PC-9 (cell line): ENCODE results near the gene BCAR1. TPM values are rescaled to one million over a fixed set of nuclear protein-coding genes. Genes with fewer than 3 reads are reported as not detected.
"Not testable (repeated sequence)": the region's sequence is repeated elsewhere in the genome, so short reads cannot be mapped to it uniquely, and the experiment has no call there.

Experiments
- BruUV-seq: library from RNA; stranded (reverse); fragments of 400-500 nt; replicated peaks from 2 replicates; lab custom pipeline; 2021; lab: Mats Ljungman, UMichigan
- CTCF ChIA-PET: fragments of 300-600 bp; sonication (Branson Sonifier 250); formaldehyde crosslinking; loops from one replicate; lab custom pipeline; 2022; ENCODE audit warnings: antibody characterized with exemption; lab: Charles Lee
- POLR2A ChIA-PET: fragments of 300-600 bp; sonication (Branson Sonifier 250); formaldehyde crosslinking; loops from one replicate; lab custom pipeline; 2022; ENCODE audit warnings: antibody characterized with exemption; ENCODE audit not compliant: unreplicated experiment; lab: Charles Lee
- DNase-seq, 2 experiments: peaks; one replicate each; pipeline versions ENCODE4 v3.0.0 to v3.0.0-alpha.2; 2015 to 2022; ENCODE audit warnings: mixed read lengths in 1 of 2
- H2AFZ ChIP-seq: fragments of 200-600 bp; sonication (generic); 2 replicates; pipeline ENCODE4 v1.8.1; 2017; ENCODE audit warnings: antibody characterized with exemption
- H3F3A ChIP-seq: fragments of 200-600 bp; sonication (generic); 2 replicates; pipeline ENCODE4 v1.8.1; 2017; ENCODE audit warnings: antibody characterized with exemption, mild to moderate bottlenecking, low read depth; ENCODE audit not compliant: insufficient read depth
- H3K27ac ChIP-seq: fragments of 200-600 bp; sonication (generic); 2 replicates; pipeline ENCODE4 v1.6.1; 2016; ENCODE audit warnings: mixed run types
- H3K27me3 ChIP-seq: fragments of 200-600 bp; sonication (generic); 2 replicates; pipeline ENCODE4 v1.6.1; 2016; ENCODE audit warnings: low read depth, mixed run types; ENCODE audit not compliant: insufficient read depth
- H3K36me3 ChIP-seq: fragments of 200-600 bp; sonication (generic); 2 replicates; pipeline ENCODE4 v1.6.1; 2016; ENCODE audit warnings: low read depth, mixed run types
- H3K4me1 ChIP-seq: fragments of 200-600 bp; sonication (generic); replicated peaks from 2 replicates; pipeline ENCODE4 v1.6.1; 2016; ENCODE audit warnings: mixed run types; ENCODE audit not compliant: insufficient read depth
- H3K4me2 ChIP-seq: fragments of 200-600 bp; sonication (generic); 2 replicates; pipeline ENCODE4 v1.6.1; 2017; ENCODE audit warnings: mixed run types
- H3K4me3 ChIP-seq: fragments of 200-600 bp; sonication (generic); 2 replicates; pipeline ENCODE4 v1.6.1; 2016; ENCODE audit warnings: mixed run types
- H3K79me2 ChIP-seq: fragments of 200-600 bp; sonication (generic); 2 replicates; pipeline ENCODE4 v1.6.1; 2017; ENCODE audit warnings: low read depth, mixed run types
- H3K9me2 ChIP-seq: fragments of 200-600 bp; sonication (generic); 2 replicates; pipeline ENCODE4 v1.8.1; 2017; ENCODE audit warnings: mild to moderate bottlenecking; ENCODE audit not compliant: insufficient read depth
- H3K9me3 ChIP-seq: fragments of 200-600 bp; sonication (generic); 2 replicates; pipeline ENCODE4 v1.8.1; 2016; ENCODE audit warnings: low read depth; ENCODE audit not compliant: insufficient read depth
- H4K20me1 ChIP-seq: fragments of 200-600 bp; sonication (generic); 2 replicates; pipeline ENCODE4 v1.8.1; 2017; ENCODE audit not compliant: insufficient read depth
- EZH2 ChIP-seq: fragments of 200-600 bp; sonication (generic); IDR thresholded peaks from 2 replicates; pipeline ENCODE4 v1.8.0; 2017; ENCODE audit warnings: antibody characterized with exemption, low read depth
- intact Hi-C: fragments of 100-400 bp; cut with micrococcal nuclease; formaldehyde crosslinking; loops from one replicate; pipeline ENCODE4 v1.10.0; 2022; ENCODE audit not compliant: unreplicated experiment
- total RNA-seq: library from RNA; stranded (reverse); gene quantifications from 2 replicates; pipeline ENCODE4 v1.2.3, GENCODE V29; 2021
- TF ChIP-seq, protein P1 (sequence below): fragments of 200-600 bp; sonication (generic); conservative IDR thresholded peaks from 2 replicates; pipeline ENCODE4 v1.6.1; 2017; ENCODE audit warnings: mixed run types, antibody characterized with exemption, mild to moderate bottlenecking, moderate library complexity

The BCAR1 gene
- total RNA-seq, 1 experiment from 2014 or later, result 53.9 TPM

DNA sequence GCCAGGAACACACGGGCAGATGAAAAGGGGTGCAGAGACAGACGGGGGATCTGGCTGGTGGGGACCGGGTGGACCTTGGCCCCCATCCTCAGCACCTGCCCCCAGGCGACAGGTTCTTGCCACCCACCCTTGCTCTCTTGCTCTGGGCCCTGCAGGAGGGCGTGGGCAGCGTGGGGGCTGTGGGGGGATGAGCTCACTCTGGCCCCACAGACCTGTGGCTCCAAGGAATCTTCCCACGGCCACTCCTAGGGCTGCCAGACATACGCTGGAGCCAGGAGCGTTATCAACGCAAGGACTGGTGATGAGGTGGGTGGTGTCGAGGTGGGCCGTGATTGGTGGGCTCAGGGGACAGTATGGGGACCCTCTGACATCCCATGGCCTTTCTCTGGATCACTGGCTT lies 26.3 kb downstream of the BCAR1 start:
- Histone ChIP-seq H3K9me2 (no peaks in the 10 kb centered on the region), H3K4me2 (no peak overlapping the region), H3K79me2 (no peaks in the 10 kb centered on the region), H3K4me3 (no peak overlapping the region), H3K27ac (no peak overlapping the region), H4K20me1 (peaks cover 6% of the 10 kb centered on the region; the same call in 1 of the 2 replicates), H3F3A (no peaks in the 10 kb centered on the region), H3K4me1 (no peaks in the 10 kb centered on the region), H3K9me3 (no peaks in the 10 kb centered on the region), H3K27me3 (no peaks in the 10 kb centered on the region), H3K36me3 (no peaks in the 10 kb centered on the region), H2AFZ (no peak overlapping the region)
- DNase-seq, result peak in 1 of 2 experiments; percentile 28
- ChIA-PET CTCF (no interaction called here), POLR2A (no interaction called here)
- intact Hi-C loops, result loop anchor here (2.0 kb wide), 1 partner anchor 18 kb away; the partner anchor contains the start of gene CTRB2
- BruUV-seq, result no TSS peak
- TF ChIP-seq, protein P1, sequence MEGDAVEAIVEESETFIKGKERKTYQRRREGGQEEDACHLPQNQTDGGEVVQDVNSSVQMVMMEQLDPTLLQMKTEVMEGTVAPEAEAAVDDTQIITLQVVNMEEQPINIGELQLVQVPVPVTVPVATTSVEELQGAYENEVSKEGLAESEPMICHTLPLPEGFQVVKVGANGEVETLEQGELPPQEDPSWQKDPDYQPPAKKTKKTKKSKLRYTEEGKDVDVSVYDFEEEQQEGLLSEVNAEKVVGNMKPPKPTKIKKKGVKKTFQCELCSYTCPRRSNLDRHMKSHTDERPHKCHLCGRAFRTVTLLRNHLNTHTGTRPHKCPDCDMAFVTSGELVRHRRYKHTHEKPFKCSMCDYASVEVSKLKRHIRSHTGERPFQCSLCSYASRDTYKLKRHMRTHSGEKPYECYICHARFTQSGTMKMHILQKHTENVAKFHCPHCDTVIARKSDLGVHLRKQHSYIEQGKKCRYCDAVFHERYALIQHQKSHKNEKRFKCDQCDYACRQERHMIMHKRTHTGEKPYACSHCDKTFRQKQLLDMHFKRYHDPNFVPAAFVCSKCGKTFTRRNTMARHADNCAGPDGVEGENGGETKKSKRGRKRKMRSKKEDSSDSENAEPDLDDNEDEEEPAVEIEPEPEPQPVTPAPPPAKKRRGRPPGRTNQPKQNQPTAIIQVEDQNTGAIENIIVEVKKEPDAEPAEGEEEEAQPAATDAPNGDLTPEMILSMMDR, result no peak
- TF ChIP-seq EZH2, result no peak

DNA sequence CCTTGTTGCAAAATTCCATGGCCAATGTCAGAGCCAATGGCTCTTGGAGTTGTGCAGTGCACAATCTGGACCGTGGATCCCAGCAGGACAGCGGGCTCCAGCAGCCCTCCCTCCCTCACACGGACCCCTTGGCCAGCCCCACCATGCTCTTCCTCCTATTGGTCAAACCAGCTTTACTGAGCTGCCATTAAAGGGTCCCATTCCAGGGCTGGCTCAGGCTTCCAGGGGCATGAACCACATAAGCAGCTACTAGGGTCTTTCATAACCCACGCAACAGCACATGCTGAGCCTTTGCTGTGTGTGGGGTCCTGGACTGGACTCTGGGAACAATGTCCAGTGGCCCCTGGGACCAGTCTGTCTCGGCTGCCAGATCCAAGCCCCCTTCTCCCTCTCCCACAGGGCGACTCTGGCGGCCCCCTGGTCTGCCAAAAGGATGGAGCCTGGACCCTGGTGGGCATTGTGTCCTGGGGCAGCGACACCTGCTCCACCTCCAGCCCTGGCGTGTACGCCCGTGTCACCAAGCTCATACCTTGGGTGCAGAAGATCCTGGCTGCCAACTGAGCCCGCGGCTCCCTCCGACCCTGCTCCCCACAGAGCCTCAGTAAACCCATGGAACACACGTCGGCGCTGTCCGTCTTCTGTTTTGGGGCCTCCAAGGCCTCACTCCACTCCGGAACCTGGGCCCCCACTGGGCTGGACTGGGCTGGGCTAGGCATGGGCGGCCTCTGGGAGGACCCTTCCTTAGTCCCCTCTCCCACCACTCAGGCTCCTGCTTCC lies 26.9 kb downstream of the BCAR1 start:
- peak in 1 of 2 experiments; percentile 25 for DNase-seq
- intact Hi-C loops, result loop anchor here (2.0 kb wide), 1 partner anchor 18 kb away; the partner anchor contains the start of gene CTRB2
- ChIA-PET CTCF (no interaction called here), POLR2A (no interaction called here)
- peaks cover 2% of the 10 kb centered on the region; the same call in 1 of the 2 replicates for H3F3A ChIP-seq
- H3K9me3 ChIP-seq, result no peaks in the 10 kb centered on the region
- TF ChIP-seq EZH2, result no peak
- TF ChIP-seq, protein P1, result no peak
- no peak overlapping the region for H3K4me3 ChIP-seq
- no peaks in the 10 kb centered on the region for H3K36me3 ChIP-seq
- H2AFZ ChIP-seq, result no peak overlapping the region
- H3K27ac ChIP-seq, result no peak overlapping the region
- BruUV-seq, result TSS peak; percentile 20
- peaks cover 6% of the 10 kb centered on the region; the same call in 1 of the 2 replicates for H4K20me1 ChIP-seq
- H3K79me2 ChIP-seq, result no peaks in the 10 kb centered on the region
- H3K27me3 ChIP-seq, result no peaks in the 10 kb centered on the region
- no peaks in the 10 kb centered on the region for H3K4me1 ChIP-seq
- H3K4me2 ChIP-seq, result no peak overlapping the region
- no peaks in the 10 kb centered on the region for H3K9me2 ChIP-seq

- H3K79me2 ChIP-seq, POLR2A ChIA-PET, H3F3A ChIP-seq, H2AFZ ChIP-seq, DNase-seq, H3K4me1 ChIP-seq, H3K9me3 ChIP-seq, intact Hi-C loops, H4K20me1 ChIP-seq, BruUV-seq, H3K36me3 ChIP-seq, H3K9me2 ChIP-seq, H3K4me3 ChIP-seq, CTCF ChIA-PET, H3K27me3 ChIP-seq, H3K4me2 ChIP-seq, H3K27ac ChIP-seq: not testable (repeated sequence)
Observed at GRCh38 chr16:75223129-75223528, 28.3 kb downstream of the BCAR1 start.
